SH-SY5Y (cell line): ENCODE measurements around the gene MEX3C.

ENCODE experiments used
- GATA2 ChIP-seq: IDR thresholded peaks from 2 replicates; pipeline ENCODE4 v1.6.1; 2011; ENCODE audit warnings: mild to moderate bottlenecking, low read depth, low read length
- GATA3 ChIP-seq: IDR thresholded peaks from 2 replicates; pipeline ENCODE4 v1.6.1; 2011; ENCODE audit warnings: low read depth, mild to moderate bottlenecking, low read length, moderate library complexity

MEX3C gene

DNA sequence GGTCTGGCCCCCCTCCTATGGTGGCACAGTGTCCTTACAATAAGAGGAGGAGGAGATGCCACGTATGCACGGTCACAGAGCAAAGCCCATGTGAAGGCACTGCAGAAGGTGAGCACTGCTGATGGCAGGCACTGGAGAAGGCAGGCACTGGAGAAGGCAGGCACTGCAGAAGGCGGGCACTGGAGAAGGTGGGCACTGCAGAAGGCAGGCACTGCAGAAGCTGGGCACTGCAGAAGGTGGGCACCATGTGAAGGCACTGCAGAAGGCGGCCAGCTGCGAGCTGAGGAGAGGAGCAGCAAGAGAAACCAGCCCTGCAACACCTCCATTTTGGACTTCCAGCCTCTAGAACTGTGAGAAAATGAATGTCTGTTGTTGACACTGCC lies 46.3 kb downstream of the MEX3C start:
- TF ChIP-seq GATA2 (no peak), GATA3 (no peak)

DNA sequence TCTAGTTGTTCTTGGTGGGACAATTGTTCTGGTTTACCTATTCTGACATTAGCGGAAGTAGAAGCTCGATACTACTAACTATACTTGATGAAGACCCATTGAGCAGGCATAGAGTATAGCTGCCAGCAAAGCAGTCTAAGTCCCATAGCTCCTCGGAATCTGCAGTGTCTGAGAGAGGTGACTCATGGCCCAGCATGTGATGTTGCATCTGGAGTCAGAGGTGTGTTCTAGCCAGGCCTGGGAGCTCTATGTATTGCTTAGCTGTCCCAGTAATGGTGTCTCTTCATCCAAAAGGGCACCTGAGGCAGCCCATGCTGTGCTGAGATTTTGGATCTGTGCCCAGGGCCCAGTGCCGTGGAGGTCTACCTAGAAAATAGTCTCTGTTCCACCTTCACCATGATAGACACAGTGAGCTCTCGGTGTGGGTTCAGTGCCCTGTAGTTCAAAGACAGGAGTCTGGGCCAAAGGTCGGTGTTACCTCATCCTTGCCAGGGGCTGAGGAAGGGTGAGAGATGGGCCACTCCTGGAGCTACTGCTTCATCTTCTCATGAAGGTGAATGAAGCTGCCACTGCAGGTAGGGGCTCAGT lies 47.3 kb downstream of the MEX3C start:
- no peak for TF ChIP-seq GATA2
- TF ChIP-seq GATA3, result no peak

DNA sequence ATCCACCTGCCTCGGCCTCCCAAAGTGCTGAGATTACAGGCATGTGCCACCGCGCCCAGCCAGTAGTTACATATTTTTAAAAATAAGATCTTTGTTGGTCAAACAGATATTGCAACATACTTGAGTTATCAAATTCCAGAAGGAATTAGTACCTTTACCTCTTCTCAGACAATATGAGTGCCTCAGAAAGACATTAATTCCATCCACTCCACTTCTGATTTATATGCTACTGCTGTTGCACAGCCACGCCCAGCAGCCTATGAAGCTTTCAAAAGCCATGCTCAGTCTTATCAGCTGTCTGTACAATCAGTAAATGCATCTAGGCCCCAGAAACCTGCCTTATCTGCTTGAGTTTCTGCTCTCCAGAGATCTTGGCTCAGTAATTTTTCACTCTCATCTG lies 47.8 kb downstream of the MEX3C start:
- TF ChIP-seq GATA2 (no peak), GATA3 (no peak)

DNA sequence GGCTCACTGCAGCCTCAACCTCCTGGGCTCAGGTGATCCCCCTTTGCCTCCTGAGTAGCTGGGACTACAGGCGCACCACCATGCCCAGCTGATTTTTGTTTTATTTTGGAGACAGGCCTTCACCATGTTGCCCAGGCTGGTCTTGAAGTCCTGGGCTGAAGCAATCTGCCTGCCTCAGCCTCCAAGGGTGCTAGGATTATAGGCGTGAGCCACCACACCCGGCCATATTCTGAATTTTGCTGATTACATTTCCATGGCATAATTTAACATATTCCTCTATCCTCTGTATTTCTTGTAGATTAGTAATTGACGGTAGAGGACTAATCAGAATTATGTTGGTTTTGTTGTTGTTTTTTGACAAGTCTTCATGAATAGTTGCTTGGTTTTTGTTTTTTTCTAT lies 50.6 kb downstream of the MEX3C start:
- TF ChIP-seq GATA2 (no peak), GATA3 (no peak)

DNA sequence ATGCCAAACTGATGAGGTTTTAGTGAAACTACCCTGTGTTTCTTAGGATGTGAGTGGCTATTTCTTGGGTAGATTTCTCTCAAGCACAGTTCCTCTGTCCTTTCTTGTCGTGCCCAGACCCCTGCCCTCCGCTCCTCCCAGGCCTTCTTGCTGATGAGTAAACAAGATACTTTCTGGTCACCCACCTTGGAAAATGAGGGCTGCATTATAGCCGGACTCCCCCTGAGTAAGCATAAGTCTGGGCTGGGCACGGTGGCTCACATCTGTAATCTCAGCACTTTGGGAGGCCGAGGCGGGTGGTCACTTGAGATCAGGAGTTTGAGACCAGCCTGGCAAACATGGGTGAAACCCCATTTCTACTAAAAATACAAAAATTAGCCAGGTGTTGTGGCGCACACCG lies 58.5 kb downstream of the MEX3C start:
- TF ChIP-seq GATA3 (no peak), GATA2 (no peak)

DNA sequence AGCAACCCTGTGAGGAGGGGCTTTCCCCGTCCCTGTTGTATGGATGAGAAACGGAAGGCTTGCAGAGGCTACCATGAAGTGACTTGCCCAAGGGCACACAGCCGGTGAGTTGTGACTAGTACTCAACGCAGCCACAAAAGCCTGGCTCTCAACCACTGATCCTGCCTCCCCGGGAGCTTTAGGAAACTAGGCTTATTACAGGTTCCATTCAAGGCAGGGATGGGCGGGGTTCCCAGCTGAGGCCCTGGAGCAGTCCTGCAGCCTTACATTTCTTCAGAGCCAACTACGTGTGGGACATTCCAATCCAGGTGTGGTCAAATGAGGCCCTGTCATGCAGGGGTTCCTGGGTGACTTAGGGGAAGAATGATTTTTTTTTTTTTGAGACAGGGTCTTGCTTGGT lies 59.6 kb downstream of the MEX3C start:
- TF ChIP-seq GATA3 (no peak), GATA2 (no peak)

DNA sequence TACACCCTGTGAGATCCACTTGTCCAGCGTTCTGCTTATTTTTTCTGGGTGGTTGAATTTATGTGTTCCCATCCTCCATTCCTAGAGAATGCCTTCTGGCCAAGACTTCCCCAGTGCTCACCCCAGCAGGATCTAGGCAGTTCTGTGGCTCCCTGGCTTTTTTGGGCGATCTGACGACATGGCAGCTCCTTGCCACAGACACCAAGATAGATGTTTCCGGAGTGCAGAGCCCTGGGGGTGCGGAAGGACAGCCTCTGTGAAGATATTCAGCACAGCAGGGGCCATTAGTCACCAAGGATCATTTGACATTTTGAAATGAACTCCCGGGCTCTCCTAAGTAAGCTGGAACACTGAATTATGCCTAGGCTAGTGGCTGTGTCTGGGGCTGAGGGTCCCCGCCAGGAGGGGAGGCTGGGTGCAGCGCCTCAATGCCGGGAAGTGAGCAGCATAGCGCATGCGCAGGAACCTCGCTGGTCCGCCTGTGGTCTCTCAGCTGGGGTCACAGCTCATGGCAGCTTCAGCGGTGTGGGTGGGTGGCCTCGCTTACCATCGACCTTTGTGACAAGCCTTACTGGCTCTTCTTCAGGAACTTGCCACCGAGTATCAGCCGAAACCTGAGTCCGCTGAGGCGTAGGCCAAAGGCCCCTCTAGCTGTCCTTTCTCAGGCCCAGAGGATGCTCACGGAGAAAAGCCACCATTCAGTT lies 60.3 kb downstream of the MEX3C start:
- no peak for TF ChIP-seq GATA2
- no peak for TF ChIP-seq GATA3

DNA sequence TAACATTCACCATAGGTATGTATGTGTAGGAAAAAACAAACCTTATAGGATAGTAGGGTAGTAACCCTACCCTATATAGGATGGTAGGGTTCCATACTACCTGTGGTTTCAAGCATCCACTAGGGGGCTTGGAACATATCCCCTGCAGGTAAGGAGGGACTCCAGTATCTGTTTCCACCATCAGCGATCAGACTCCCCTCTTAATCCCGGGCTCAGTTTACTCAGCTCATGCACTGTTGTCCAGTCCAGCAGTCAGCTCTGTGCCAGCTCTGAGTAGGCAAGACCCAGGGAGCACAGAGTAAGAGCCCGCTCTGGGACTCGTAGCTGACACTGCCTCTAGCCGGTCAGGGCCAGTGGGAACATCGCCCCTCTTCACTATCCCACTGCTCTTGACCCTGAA lies 61.7 kb downstream of the MEX3C start:
- TF ChIP-seq GATA3, result no peak

DNA sequence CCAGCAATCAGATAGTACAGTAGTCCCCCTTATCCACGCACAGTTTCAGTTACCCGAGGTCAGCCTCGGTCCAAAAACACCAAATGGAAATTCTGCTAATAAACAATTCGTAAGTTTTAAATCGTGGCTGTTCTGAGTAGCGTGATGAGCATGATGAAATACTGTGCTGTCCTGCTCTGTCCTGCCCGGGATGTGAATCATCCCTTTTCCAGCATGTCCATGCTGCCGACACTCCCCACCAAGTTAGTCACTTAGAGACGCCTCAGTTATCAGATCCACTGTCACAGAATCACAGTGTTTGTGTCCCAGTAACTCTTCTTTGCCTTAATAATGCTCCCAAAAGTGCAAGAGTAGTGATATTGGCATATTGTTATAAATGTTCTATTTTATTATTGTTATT lies 62.1 kb downstream of the MEX3C start:
- TF ChIP-seq GATA2, result no peak
- TF ChIP-seq GATA3, result no peak

DNA sequence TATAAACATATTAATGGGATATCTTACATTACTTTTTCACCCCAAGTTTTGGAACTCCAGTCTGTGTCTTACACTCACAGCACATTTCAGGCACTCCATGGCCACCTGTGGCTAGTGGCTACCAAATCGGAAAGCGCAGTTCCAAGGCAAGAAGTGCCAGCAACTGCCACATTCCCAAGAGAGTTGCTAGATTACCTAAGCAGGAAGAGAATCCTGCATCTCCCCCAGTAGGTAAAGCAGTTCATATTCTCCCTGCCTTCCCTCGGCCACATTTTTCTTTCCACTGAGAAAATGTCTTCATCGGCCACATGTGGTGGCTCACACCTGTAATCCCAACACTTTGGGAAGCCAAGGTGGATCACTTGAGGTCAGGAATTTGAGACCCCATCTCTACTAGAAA lies 62.8 kb downstream of the MEX3C start:
- no peak for TF ChIP-seq GATA2
- no peak for TF ChIP-seq GATA3

DNA sequence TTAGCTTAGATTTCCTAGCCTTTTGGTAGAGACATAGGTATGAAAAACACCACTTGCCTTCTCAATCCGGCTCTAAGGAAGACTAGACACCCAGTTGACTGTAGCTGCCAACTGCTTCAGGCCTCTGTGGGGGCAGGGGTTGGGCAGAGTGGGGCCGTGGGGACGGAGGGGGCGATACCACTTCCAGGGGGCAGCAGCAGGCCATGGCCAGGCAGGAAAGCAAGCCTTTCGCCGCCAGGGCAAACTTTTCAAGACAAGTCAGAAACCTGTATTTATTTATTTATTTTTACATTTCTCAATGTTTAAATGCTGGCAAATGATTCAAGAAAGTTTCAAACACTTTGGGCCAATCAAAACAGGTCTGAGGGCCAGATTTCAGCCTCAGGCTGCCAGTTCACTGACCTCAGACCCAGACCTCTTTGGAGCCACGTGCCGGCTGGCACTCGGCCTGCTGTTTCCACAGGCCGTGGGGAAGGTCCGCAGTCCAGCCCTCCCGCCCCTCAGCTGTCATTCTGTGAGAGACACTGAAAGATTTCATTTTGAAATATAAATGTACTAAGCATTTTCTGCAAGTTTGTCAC lies 63.8 kb downstream of the MEX3C start:
- TF ChIP-seq GATA3 (no peak), GATA2 (no peak)

DNA sequence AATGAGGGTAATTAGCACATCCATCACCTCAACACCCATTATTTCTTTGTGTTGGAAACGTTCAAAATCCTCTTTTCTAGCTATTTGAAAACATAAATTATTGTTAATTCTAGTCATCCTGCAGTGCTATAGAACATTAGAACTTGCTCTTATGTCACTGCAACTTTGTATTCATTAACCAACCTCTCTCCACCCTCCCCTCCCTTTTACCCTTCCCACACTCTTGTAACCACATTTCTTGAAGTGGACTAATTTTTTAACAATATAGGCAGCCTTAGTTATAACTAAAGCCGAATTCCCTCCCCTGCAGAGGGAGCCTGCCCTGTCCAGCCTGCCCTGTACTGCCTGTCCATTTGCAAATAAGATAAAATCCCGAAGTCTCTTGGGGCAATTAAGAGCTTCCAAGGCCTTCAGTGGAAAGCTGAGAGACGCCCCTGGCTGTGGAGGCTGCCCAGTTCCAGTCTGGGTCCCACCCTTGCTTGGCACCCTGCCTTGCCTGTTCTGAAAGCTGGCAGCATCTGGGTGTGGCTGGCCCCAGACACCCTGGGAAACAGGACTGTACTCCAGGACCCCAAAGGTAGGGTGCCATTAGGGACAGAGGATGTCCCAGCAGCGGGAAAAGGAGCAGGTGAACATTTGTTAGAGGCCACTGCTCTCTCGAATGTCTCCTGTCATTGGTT lies 65.1 kb downstream of the MEX3C start:
- TF ChIP-seq GATA2 (no peak), GATA3 (no peak)

DNA sequence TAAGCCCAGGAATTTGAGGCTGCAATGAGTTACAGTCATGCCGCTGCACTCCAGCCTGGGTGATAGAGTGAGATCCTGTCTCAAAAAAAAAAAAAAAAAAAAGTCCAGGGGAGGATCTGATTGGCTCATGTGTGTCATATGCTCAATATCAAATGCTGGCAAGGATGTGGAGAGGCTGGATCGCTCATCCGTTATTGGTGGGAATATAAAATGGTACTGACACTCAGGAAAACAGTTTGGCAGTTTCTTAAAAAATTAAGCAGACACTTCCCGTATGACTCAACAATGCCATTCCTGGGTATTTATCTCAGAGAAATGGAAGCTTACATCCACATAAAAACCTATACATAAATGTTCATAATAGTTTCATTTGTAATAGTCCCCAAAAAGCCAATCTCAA lies 68.9 kb downstream of the MEX3C start:
- no peak for TF ChIP-seq GATA3
- TF ChIP-seq GATA2, result no peak

DNA sequence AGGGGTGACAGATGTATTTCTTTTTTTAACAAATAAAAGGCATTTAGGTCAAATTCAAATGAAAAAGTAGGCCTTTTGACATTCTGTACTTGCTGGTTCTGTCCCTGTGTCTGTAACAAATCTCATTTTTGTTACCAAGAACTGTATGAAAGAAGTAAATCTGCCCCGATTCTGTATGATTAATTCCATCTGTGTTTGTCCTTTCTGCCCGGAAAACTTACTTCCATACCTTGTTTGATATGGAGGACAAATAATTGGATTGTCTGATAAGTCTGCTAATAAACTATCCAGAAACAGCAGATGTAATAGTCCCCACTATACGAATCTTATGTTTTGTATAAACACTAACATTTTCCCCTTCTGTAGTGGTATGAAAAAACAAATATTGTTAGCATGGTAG lies 69.8 kb downstream of the MEX3C start:
- TF ChIP-seq GATA2 (no peak), GATA3 (no peak)

DNA sequence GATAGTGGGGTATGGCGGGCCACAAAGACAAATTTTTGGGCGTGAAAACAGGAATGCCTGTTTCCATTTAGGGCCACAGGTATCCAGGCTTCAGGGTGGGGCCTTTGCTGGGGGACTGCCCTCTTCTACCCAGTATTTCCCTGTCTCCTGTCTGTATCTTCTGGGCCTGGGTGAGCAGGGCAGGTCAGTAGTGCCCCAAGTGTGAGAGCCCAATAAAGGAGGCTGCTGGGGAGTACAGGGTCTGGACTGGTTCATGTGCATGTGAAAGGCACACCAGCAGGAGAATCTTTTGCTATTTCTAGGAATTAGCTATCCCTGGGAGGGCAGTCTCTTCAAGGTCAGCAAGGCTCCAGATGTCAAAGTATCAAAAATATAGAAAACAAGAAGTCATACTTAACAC lies 71.5 kb downstream of the MEX3C start:
- TF ChIP-seq GATA2, result no peak
- TF ChIP-seq GATA3, result no peak
